ENCODE measurements around the gene PASK.
"Not testable (repeated sequence)": the region's sequence is repeated elsewhere in the genome, so short reads cannot be mapped to it uniquely, and the experiment has no call there.

PASK gene

GRCh38 chr2:241103176-241103595 lies 46.1 kb downstream of the PASK start:
- DNase-seq = no peak

GRCh38 chr2:241102239-241102803 lies 47.0 kb downstream of the PASK start, which contains the start of gene MTERF4:
MTERF4 (minus strand) TSS chr2:241102287; CDS start chr2:241102273, 14 bp downstream.
- DNase-seq = peak; percentile 22 to 86 (median 78)

DNA sequence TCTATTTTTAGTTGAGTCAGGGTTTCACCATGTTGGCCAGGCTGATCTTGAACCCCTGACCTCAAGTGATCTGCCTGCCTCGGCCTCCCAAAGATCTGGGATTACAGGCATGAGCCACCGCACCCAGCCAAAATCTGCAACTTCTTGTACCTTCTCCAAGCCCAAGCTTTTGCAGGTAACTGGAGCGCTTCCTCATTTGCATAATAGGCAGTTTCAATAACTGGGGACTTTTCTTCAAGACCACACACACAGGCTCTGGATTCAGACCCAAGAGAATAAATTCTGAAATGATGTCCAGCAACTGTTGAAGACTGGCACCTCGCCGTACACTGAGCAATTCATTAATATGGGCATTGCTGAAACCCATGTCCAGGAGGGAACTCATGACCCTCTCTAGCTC lies 50.0 kb downstream of the PASK start:
- no peak for DNase-seq

DNA sequence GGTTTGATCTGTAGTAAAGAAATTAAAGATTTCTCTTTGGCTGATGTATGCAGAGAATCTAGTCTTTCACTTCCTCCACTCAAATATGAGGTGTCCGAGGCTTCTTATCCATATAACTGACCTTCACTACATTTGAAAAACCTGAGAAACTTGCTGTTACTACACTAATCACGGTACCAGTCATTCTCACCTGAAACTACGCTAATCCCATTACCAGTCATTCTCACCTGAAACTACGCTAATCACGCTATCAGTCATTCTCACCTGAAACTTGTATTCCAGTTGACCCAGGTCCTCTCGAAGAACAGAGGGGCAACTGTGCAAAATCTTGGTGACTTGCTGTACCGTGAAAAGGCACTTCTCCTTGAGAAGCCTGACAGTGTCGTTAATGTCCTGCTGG lies 52.3 kb downstream of the PASK start:
- no peak for DNase-seq

DNA sequence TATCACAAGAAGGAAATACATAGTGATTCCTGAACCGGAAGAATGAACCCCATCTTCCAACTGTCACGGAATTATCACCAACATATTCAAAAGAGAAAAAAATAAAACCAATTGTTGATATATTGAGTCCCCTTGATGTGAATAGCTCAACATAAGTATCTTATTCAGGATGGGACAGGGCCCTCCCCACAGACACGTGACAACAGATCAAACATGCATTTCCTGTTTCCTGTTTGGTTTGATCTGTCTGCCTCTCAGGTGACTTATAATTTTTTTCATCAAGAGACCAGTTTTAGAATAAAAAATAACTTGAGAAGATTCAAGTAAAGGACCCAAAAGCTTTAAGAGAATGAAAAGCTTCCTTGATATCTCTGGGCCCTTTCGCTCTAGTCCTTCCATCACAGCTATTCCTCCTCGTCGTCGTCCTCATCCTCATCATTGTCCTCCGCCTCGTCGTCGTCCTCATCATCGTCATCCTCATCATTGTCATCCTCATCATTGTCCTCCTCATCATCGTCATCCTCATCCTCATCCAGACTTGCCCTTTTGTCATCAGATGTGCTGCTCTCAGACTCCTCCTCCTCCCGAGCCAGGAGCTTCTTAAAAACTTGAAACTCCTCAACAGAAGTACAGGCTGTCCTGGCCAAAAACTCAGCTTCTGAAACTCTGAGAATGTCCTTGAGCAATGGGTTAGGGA lies 53.5 kb downstream of the PASK start:
- no peak for DNase-seq

DNA sequence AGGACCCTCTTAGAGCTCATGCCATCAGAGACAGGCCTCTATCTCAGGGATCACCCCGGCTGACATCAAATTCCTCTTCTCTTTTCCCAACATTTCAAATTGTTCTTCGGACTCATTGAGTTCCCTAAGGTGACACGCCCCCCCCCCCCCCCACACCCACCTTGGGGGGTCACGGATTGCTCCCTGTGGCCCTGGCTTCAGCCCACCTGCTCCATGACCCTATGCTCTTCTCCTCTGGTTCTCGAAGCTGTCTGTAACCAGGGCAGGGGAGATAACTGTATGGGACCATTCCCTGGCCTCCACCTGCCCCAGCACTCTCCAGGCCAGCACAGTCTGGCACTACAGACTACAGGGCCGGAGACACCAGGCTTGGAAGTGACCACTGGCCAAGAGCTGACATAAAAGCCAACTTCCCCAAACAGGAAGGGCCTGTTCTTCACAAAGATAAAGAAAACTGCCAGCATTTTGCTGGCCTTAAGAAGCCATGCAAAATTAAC lies 54.3 kb downstream of the PASK start:
- no peak for DNase-seq

DNA sequence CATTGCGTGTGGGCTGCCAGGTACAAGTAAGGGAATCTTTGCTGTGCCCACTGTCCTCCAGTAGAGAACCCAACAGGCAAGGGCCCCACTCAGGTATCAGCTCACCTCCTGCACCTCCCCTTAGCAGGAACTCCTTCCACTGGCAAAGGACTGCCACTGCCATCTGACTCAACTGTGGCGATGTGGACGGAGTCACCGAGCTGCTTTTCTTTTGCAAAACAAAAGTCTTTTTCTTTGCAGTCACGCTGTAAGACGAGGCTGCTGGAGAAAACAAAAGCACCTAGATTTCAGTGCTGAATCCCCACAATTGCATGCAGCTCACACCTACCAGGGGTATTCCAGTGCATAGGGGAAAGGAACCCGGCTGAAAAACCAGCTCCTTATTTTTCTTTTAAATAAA lies 55.1 kb downstream of the PASK start:
- no peak for DNase-seq

- not testable (repeated sequence) for DNase-seq
These were observed 56.0 kb downstream of the PASK start for GRCh38 chr2:241093133-241093781.

DNA sequence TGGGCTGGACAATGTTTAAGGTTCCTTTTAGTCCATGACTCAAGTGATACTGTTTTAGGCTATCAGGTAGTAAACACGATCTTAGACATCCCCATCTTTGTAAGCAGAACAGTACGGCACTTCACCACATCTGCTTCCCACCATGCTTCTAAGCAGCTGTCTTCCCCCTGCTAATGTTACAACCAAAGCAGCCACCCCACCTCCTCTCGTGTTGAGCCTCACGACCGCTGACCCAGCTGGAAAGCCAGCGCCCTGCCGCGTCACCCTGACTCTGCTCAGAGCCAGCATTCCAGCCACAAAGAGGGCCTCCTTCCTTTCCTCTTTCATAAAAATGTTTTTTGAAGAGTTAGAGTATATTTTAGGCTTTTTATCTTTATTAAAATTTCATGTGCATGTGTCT lies 56.6 kb downstream of the PASK start:
- no peak for DNase-seq

GRCh38 chr2:241091734-241092445 lies 57.4 kb downstream of the PASK start:
- no peak for DNase-seq

GRCh38 chr2:241091201-241091600 lies 58.1 kb downstream of the PASK start:
- no peak for DNase-seq

DNA sequence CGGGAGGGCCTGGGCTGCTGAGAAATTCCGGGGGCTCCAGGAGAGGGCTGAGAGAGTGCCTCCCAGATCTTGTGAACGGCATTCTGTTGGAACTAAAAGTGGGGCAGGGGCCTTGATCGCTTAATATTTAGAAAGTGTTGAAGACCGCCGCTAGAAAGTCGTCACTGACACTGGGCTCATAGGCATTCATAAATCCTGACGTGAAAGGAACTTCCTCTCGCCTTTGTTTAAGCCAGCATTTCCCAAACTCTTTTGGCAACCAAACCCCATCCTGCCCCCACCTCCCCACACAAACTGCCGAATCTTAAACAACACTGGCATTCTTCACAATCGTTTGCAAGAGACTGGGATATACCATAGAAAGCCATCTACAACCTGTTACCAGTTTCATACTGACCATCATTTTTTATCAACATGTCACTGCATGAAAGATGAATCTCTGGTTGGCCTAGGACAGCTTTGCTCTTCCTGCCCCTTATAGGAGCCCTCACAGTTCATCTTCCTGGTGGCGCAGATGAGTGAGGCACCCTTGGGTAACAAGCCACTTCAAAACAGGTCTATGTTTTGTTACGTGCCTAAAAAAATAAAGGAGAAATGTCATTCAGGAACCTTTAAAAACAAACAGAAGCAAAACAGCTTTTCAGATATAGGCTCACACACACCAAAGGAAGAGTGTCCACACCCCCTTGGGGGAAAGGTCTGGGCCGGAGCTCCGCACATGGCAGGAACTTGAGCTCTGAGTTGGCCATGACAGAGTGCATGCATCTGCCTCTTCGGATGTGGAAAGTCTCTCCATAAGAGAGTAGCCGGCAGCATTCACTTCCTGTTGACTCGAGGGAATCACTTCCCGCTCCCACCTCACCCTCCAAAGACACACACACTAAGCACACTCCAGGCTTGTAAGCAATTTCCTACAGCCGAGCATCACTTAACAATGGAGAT lies 60.2 kb downstream of the PASK start:
- DNase-seq = no peak

DNA sequence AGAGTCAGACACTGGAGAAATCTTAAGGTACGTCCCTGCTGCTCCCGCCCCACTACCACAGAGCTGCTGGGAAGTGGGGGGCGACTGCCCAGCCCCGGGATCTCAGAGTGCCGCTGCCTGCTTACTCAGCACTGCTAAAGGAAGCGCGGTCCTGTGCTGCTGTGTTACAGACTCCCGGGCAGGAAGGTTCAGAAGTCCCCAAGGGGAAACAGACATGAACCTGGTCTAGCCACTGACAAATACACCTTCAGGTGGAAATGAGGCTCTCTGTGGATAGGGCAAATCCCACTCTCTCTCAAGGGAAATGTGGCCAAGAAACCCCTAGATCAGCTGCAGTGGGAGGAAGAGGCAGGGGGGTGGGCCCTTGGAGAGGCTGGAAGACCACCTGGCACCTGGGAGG lies 60.9 kb downstream of the PASK start:
- no peak for DNase-seq

GRCh38 chr2:241087420-241088268 lies 61.6 kb downstream of the PASK start:
- DNase-seq = no peak

- no peak for DNase-seq
These were observed 64.3 kb downstream of the PASK start for GRCh38 chr2:241084856-241085444.

GRCh38 chr2:241083091-241083415 lies 66.2 kb downstream of the PASK start:
- no peak for DNase-seq

- DNase-seq = peak in 1 of 14 donors; percentile 83
These were observed 66.8 kb downstream of the PASK start for GRCh38 chr2:241082341-241083090.

DNA sequence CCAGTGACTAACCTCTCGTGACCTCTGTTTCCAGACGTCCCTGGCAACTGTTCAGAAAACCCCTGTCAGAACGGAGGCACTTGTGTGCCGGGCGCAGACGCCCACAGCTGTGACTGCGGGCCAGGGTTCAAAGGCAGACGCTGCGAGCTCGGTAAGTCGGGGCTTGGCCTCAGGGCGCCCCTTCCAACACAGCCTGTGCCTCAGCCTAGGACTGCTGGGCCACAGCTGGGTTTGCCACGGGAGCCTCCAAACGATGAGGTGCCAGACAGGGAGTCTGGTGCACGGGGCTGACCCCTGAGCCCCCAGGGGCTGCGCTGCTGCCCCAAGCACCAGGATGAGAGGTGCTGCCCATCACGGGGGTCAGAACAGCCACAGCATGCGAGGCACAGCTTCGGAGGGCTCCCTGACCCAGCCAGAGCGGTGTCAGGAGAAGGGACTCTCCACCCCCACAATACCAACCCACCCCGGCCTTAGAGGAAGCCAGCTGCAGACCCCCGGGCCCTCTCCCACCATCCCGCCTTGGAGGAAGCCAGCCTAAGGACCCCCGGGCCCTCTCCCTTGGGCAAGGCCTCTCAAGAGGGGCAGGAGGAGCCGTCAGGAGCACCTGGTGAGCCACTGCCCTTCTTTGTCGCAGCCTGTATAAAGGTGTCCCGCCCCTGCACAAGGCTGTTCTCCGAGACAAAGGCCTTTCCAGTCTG lies 67.5 kb downstream of the PASK start:
- no peak for DNase-seq

GRCh38 chr2:241081190-241081642 lies 68.1 kb downstream of the PASK start:
- DNase-seq = no peak

Data from C1 segment of cervical spinal cord (tissue), 14 donors.